ENCODE measurements around the gene RNF146.
A peak's percentile ranks its signal among the peaks of the same experiment; 100 is the strongest.
"Not testable (repeated sequence)": the region's sequence is repeated elsewhere in the genome, so short reads cannot be mapped to it uniquely, and the experiment has no call there.

RNF146 gene

DNA sequence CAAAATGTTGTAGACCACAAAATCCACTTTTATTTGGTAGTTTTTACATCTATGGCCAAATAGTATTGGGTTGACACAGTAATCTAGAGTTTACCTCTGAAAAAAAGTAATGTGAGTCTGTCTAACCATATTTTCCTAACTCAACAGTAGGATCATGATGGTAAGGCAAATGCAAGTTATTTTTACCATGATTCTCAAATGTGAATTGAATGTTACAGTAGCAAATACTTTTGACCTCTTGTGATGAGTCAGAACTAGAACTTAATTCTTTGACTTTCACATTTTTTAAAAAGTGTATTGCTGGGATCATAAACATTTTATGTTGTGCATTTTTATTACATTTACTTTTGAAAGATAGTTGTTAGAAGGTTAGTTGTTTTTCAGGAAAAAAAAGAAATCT lies 22.0 kb downstream of the RNF146 start:
- DNase-seq: no peak

DNA sequence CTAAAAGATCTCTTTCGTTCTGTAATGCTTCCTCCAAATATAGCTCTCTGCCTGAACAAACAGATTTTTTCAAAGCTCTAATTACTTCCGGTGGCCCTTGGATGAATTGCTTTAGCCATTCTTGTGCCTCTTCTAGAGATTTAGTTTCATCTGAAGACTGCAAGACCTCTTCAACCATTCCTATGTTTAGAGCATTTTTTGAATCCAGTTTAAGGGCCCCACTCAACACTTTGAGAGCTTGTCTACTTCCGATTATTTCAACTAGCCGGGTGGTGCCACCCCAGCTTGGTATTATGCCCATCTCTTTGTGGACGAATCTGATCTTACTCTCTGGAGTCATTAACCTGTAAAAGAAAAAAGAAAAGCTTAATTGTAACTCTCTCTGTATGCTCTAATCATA lies 23.3 kb downstream of the RNF146 start:
- DNase-seq: no peak

GRCh38 chr6:127290391-127291265 lies 24.0 kb downstream of the RNF146 start:
- no peak for DNase-seq

GRCh38 chr6:127291495-127291894 lies 24.8 kb downstream of the RNF146 start:
- DNase-seq: no peak

- no peak for DNase-seq
Measured at GRCh38 chr6:127297502-127298070, 30.9 kb downstream of the RNF146 start.

GRCh38 chr6:127298475-127298874 lies 31.8 kb downstream of the RNF146 start:
- DNase-seq: no peak

- no peak for DNase-seq
Measured at GRCh38 chr6:127299522-127300240, 33.0 kb downstream of the RNF146 start.

DNA sequence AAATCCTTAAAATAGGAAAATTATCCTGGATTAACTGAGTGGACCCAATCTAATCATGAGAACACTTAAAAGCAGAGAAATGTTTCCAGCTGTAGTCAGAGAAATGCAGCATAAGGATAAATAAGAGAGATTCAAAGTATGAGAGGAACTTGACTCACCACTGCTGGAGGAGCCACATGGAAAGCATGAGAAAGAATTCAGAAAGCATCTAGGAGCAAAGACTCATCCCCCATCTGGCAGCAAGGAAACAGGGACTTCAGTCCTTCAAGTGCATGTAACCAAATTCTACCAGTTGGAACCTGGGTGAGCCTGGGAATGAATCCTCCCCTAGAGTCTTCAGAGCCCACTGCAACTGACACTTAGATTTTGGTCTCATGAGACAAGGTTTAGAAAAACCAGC lies 33.7 kb downstream of the RNF146 start:
- DNase-seq: no peak

DNA sequence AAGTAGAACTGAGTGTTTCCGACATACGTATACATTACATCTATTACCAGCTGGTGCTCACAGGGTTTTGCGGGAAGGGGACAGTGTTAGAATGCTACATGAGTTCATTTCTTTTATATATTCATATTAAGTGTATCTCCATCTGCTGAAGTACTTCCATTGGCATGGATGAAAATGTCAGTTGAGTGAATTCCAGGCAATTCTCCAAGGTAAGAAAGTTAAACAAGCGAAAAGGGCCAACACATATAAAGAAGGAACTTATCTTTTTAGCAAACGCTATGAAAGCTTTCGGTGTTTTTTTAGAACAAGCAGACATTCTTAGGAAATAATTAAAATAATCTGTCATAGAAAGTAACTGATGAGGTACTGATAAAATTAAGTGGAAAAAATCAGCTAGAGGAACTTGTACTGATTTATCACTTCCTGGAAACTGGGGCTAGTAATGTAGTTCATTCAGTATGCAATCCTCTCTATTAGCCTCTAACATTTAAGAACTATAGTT lies 34.6 kb downstream of the RNF146 start:
- DNase-seq: peak; percentile 20

GRCh38 chr6:127302728-127303660 lies 36.3 kb downstream of the RNF146 start:
- peak; percentile 23 for DNase-seq

GRCh38 chr6:127303917-127304316 lies 37.3 kb downstream of the RNF146 start:
- no peak for DNase-seq

GRCh38 chr6:127305741-127306140 lies 39.1 kb downstream of the RNF146 start:
- no peak for DNase-seq

GRCh38 chr6:127317388-127318128 lies 50.9 kb downstream of the RNF146 start:
- DNase-seq: no peak

DNA sequence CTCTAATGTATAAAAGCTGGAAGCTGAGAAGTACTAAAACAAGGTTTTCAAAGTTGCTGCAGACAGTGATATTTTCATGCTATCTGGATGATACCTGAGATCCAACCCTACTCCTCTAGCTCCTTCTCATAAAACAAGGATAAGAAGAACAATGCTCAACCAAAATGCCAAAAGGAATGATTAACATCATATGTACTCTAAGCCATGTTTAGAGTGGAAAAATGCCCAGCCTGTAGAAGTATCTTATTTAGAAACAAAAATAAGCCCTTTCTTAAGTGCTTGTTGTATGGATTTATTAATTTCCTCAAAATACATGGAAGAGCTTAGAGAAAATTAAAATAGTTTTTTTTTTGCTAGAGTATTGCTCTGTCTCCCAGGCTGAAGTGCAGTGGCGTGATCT lies 53.0 kb downstream of the RNF146 start:
- no peak for DNase-seq

DNA sequence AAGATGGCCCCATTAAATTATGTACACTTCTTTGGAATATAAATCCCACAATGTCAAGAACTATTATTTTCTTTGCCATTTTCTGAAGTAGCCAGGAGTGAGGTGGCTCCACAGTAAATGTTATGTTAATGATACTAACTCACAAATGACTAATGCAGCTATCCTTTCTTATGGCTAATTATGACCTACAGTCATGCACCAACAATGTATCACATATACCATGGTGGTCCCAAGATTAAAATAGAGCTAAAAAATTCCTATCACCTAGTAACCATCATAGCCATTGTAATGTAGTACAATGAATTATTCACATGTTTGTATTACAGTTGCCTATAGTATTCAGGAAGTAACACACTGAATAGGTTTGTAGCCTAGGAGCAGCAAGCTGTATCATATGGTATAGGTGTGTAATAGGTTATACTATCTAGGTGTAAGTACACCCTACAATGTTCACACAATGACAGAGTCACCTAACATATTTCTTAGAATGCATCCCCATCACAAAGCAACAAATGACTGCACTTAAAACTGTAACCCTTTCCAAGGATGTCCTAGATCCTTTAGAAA lies 61.5 kb downstream of the RNF146 start:
- no peak for DNase-seq

- not testable (repeated sequence) for DNase-seq
Measured at GRCh38 chr6:127331256-127331655, 64.6 kb downstream of the RNF146 start.

GRCh38 chr6:127332383-127332961 lies 65.8 kb downstream of the RNF146 start:
- no peak for DNase-seq
